ENCODE data around the gene MYO5B.

The MYO5B gene

DNA sequence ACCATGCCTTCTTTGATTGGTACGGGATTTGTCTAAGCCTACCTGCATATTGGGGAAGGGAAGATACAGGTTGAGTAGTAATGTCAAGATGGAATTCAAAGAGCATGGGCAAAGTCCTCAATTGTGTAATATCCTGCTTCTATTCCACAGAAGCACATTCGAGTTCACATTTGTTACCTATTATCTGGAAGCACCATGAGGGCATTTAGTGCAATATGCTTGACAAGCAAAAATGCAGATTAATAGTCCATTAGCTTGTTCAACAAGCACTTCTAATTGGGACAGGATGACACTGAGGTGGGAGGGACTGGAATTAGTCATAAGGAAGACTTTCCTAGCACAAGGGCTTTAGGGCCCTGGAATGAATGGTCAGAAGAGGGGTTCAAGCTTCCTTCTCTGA is 40.5 kb downstream of the MYO5B start:
- no peaks in the 10 kb centered on the region for H3K36me3 ChIP-seq (ENCODE audit: insufficient read depth, low read length)
- H3K27me3 ChIP-seq (ENCODE audit: insufficient read depth, low read length, poor library complexity): no peaks in the 10 kb centered on the region
- TF ChIP-seq EZH2 (IDR thresholded peaks at IDR 0.05; ENCODE audit: borderline replicate concordance, low read depth, low read length, severe bottlenecking): no peak
- TF ChIP-seq, protein P1, sequence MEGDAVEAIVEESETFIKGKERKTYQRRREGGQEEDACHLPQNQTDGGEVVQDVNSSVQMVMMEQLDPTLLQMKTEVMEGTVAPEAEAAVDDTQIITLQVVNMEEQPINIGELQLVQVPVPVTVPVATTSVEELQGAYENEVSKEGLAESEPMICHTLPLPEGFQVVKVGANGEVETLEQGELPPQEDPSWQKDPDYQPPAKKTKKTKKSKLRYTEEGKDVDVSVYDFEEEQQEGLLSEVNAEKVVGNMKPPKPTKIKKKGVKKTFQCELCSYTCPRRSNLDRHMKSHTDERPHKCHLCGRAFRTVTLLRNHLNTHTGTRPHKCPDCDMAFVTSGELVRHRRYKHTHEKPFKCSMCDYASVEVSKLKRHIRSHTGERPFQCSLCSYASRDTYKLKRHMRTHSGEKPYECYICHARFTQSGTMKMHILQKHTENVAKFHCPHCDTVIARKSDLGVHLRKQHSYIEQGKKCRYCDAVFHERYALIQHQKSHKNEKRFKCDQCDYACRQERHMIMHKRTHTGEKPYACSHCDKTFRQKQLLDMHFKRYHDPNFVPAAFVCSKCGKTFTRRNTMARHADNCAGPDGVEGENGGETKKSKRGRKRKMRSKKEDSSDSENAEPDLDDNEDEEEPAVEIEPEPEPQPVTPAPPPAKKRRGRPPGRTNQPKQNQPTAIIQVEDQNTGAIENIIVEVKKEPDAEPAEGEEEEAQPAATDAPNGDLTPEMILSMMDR (IDR thresholded peaks at IDR 0.05; ENCODE audit: borderline replicate concordance, extremely low read depth, low read length, poor library complexity, severe bottlenecking): no peak
- H3K4me1 ChIP-seq (ENCODE audit: insufficient read depth, low read length): no peaks in the 10 kb centered on the region
- H2AFZ ChIP-seq (ENCODE audit: low read depth, low read length): no peak overlapping the region
- H3K4me2 ChIP-seq (ENCODE audit: insufficient read depth, low read length): no peak overlapping the region
- H3K27ac ChIP-seq (ENCODE audit: low read length): no peak overlapping the region
- H3K9me3 ChIP-seq (ENCODE audit: insufficient read depth, low read length, severe bottlenecking): no peaks in the 10 kb centered on the region
- ATAC-seq (ENCODE audit: insufficient read depth, low read depth) (no peak), DNase-seq (no peak)
- no peaks in the 10 kb centered on the region for H3K79me2 ChIP-seq (ENCODE audit: insufficient read depth, low read length)
- no peak overlapping the region for H3K4me3 ChIP-seq (ENCODE audit: low read depth in 1 of 2, low read length in 2 of 2)
- no peak overlapping the region for H3K9ac ChIP-seq (ENCODE audit: low read depth, low read length)
- H4K20me1 ChIP-seq (ENCODE audit: insufficient read depth, low read length): no peaks in the 10 kb centered on the region

DNA sequence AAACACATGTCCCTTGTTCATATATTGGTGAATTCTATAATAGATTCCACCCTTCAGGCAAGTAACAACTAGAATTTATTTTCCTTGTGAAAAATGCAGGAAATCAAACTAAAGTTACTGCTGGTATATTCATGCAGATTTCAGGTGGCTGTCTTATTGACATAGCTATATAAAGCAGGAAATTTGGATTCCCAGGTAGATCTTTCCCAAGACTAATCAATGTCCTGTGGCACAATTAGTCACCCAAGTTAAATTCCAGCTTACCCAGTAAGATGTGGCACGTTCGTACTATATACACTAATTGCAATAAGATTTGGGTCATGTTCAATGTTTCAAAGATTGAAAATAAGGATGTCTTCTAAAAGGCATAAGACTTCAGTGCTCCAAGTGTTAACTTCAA is 42.0 kb downstream of the MYO5B start:
- TF ChIP-seq, protein P1 (IDR thresholded peaks at IDR 0.05; ENCODE audit: borderline replicate concordance, extremely low read depth, low read length, poor library complexity, severe bottlenecking): no peak
- TF ChIP-seq EZH2 (IDR thresholded peaks at IDR 0.05; ENCODE audit: borderline replicate concordance, low read depth, low read length, severe bottlenecking): no peak
- no peak overlapping the region for H3K4me3 ChIP-seq (ENCODE audit: low read depth in 1 of 2, low read length in 2 of 2)
- no peak overlapping the region for H3K27ac ChIP-seq (ENCODE audit: low read length)

DNA sequence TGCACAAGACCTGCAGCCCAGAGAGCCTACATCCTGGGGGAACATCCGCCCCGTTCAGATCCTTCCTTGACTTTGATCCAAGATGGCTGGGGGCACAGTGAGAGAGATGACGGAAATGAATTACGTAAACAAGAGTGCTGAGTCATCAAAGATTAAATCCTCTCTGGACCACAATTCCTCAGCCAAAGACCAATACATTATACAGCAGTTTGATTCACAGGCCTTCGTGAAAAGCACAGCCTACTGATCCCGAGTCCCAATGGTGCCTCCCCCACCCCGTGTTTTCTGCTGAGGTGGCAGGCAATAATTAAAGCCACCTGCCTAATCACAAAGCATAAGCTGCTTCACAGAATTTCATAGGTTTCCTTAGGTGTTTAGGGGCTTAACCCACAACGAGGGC is 43.0 kb downstream of the MYO5B start:
- no peak for ATAC-seq (ENCODE audit: insufficient read depth, low read depth)

More for the DNA sequence above, 42.0 kb downstream of the MYO5B start:
- no peaks in the 10 kb centered on the region for H4K20me1 ChIP-seq (ENCODE audit: insufficient read depth, low read length)
- H3K36me3 ChIP-seq (ENCODE audit: insufficient read depth, low read length): no peaks in the 10 kb centered on the region
- H3K27me3 ChIP-seq (ENCODE audit: insufficient read depth, low read length, poor library complexity): no peaks in the 10 kb centered on the region
- no peaks in the 10 kb centered on the region for H3K4me1 ChIP-seq (ENCODE audit: insufficient read depth, low read length)
- ATAC-seq (ENCODE audit: insufficient read depth, low read depth) (no peak), DNase-seq (no peak)
- H3K79me2 ChIP-seq (ENCODE audit: insufficient read depth, low read length): no peaks in the 10 kb centered on the region
- no peaks in the 10 kb centered on the region for H3K9me3 ChIP-seq (ENCODE audit: insufficient read depth, low read length, severe bottlenecking)
- H2AFZ ChIP-seq (ENCODE audit: low read depth, low read length): no peak overlapping the region
- no peak overlapping the region for H3K4me2 ChIP-seq (ENCODE audit: insufficient read depth, low read length)
- no peak overlapping the region for H3K9ac ChIP-seq (ENCODE audit: low read depth, low read length)

More for the DNA sequence above, 43.0 kb downstream of the MYO5B start:
- Histone ChIP-seq H3K27ac (ENCODE audit: low read length) (no peak overlapping the region), H3K4me1 (ENCODE audit: insufficient read depth, low read length) (no peaks in the 10 kb centered on the region), H3K4me2 (ENCODE audit: insufficient read depth, low read length) (no peak overlapping the region), H3K27me3 (ENCODE audit: insufficient read depth, low read length, poor library complexity) (no peaks in the 10 kb centered on the region), H3K36me3 (ENCODE audit: insufficient read depth, low read length) (no peaks in the 10 kb centered on the region), H2AFZ (ENCODE audit: low read depth, low read length) (no peak overlapping the region), H3K9ac (ENCODE audit: low read depth, low read length) (no peak overlapping the region), H3K4me3 (ENCODE audit: low read depth in 1 of 2, low read length in 2 of 2) (no peak overlapping the region), H3K9me3 (ENCODE audit: insufficient read depth, low read length, severe bottlenecking) (no peaks in the 10 kb centered on the region), H3K79me2 (ENCODE audit: insufficient read depth, low read length) (no peaks in the 10 kb centered on the region), H4K20me1 (ENCODE audit: insufficient read depth, low read length) (no peaks in the 10 kb centered on the region)
- TF ChIP-seq, protein P1 (IDR thresholded peaks at IDR 0.05; ENCODE audit: borderline replicate concordance, extremely low read depth, low read length, poor library complexity, severe bottlenecking): no peak
- DNase-seq: no peak

Measured in DND-41 (cell line).